OCI-LY7 (cell line): ENCODE data around the gene STXBP5. TPM values are rescaled to one million over a fixed set of nuclear protein-coding genes. Genes with fewer than 3 reads are reported as not detected.

Source experiments
- BruUV-seq: library from RNA; stranded (reverse); fragments of 400-500 nt; replicated peaks from 2 replicates; lab custom pipeline; 2021; lab: Mats Ljungman, UMichigan
- CTCF ChIA-PET: fragments of 300-600 bp; sonication (Branson Sonifier 250); formaldehyde crosslinking; loops from one replicate; lab custom pipeline; 2022; ENCODE audit warnings: antibody characterized with exemption; ENCODE audit not compliant: unreplicated experiment; lab: Charles Lee
- POLR2A ChIA-PET: fragments of 300-600 bp; sonication (Branson Sonifier 250); formaldehyde crosslinking; loops from one replicate; lab custom pipeline; 2022; ENCODE audit warnings: antibody characterized with exemption; lab: Charles Lee
- DNase-seq: peaks from one replicate; pipeline ENCODE4 v3.0.0-alpha.2; 2015; ENCODE audit warnings: low spot score
- H2AFZ ChIP-seq: fragments of 200-600 bp; sonication (generic), shearing (Covaris generic); 2 replicates; pipeline ENCODE4 v1.6.1; 2014; ENCODE audit warnings: mild to moderate bottlenecking, antibody characterized with exemption, low read length, moderate library complexity
- H3K27ac ChIP-seq: fragments of 200-600 bp; sonication (generic); 2 replicates; pipeline ENCODE4 v1.5.1; 2014; ENCODE audit warnings: mixed run types, low read depth, mild to moderate bottlenecking, moderate library complexity, low read length, inconsistent platforms; ENCODE audit not compliant: poor library complexity, severe bottlenecking
- H3K36me3 ChIP-seq: fragments of 200-600 bp; sonication (generic); 2 replicates; pipeline ENCODE4 v1.6.1; 2014; ENCODE audit warnings: mild to moderate bottlenecking, antibody characterized with exemption, low read length, moderate library complexity, mixed read lengths; ENCODE audit not compliant: insufficient read depth
- H3K4me1 ChIP-seq: fragments of 200-600 bp; sonication (generic); 2 replicates; pipeline ENCODE4 v1.5.1; 2014; ENCODE audit warnings: mild to moderate bottlenecking, low read length; ENCODE audit not compliant: insufficient read depth, poor library complexity, severe bottlenecking
- H3K4me2 ChIP-seq: fragments of 200-600 bp; sonication (generic); 2 replicates; pipeline ENCODE4 v1.6.1; 2014; ENCODE audit warnings: mild to moderate bottlenecking, low read length
- H3K4me3 ChIP-seq: fragments of 200-600 bp; sonication (generic); 2 replicates; pipeline ENCODE4 v1.5.1; 2014; ENCODE audit warnings: mild to moderate bottlenecking, low read depth, low read length; ENCODE audit not compliant: poor library complexity, severe bottlenecking
- H3K79me2 ChIP-seq: fragments of 200-600 bp; sonication (generic); 2 replicates; pipeline ENCODE4 v1.6.1; 2016; ENCODE audit warnings: low read depth, mild to moderate bottlenecking, low read length, moderate library complexity, mixed read lengths; ENCODE audit not compliant: insufficient read depth
- H3K9me2 ChIP-seq: fragments of 200-600 bp; sonication (generic); 2 replicates; pipeline ENCODE4 v1.6.1; 2016; ENCODE audit warnings: mild to moderate bottlenecking, low read length, mixed read lengths; ENCODE audit not compliant: insufficient read depth
- H3K9me3 ChIP-seq: fragments of 200-600 bp; sonication (generic); 2 replicates; pipeline ENCODE4 v1.6.1; 2014; ENCODE audit warnings: mild to moderate bottlenecking, mixed run types, low read length, mixed read lengths
- H4K20me1 ChIP-seq: fragments of 200-600 bp; sonication (generic); 2 replicates; pipeline ENCODE4 v1.6.1; 2014; ENCODE audit warnings: mild to moderate bottlenecking, antibody characterized with exemption, low read length, moderate library complexity, mixed read lengths; ENCODE audit not compliant: insufficient read depth
- CTCF ChIP-seq: fragments of 200-600 bp; sonication (generic); conservative IDR thresholded peaks from 2 replicates; pipeline ENCODE4 v1.5.1; 2014; ENCODE audit warnings: mild to moderate bottlenecking, antibody characterized with exemption, low read length, moderate library complexity, mixed read lengths
- EZH2phosphoT487 ChIP-seq: fragments of 200-600 bp; sonication (generic); IDR thresholded peaks from 2 replicates; pipeline ENCODE4 v1.6.1; 2018; ENCODE audit warnings: low read depth, borderline replicate concordance, mild to moderate bottlenecking, mixed run types, antibody characterized with exemption, low read length, moderate library complexity, mixed read lengths
- intact Hi-C: fragments of 100-400 bp; cut with micrococcal nuclease; formaldehyde crosslinking; loops from one replicate; pipeline ENCODE4 v1.10.0; 2022; ENCODE audit not compliant: unreplicated experiment
- total RNA-seq, 2 experiments: library from RNA; depleted of rRNA in 1 of 2; stranded (reverse); fragments of >200 nt in 1 of 2; shearing (Covaris generic) in 1 of 2; gene quantifications; 2 replicates each; pipeline ENCODE4 v1.2.3, GENCODE V29; 2014 to 2022

The STXBP5 gene
- total RNA-seq, 2 experiments from 2014 or later: 12.3 to 15.4 TPM

- intact Hi-C loops: no loop called here
- POLR2A ChIA-PET: interaction anchor here (0.7 kb wide), 1 partner anchor 507 kb away, joined by 3 read pairs; no protein-coding TSS in a partner anchor
These were observed 193.1 kb downstream of the STXBP5 start for GRCh38 chr6:147397306-147397705.

GRCh38 chr6:147400968-147401367, 196.8 kb downstream of the STXBP5 start:
- Histone ChIP-seq H3K4me1 (no peaks in the 10 kb centered on the region), H3K9me3 (no peaks in the 10 kb centered on the region), H3K79me2 (no peaks in the 10 kb centered on the region), H3K9me2 (no peaks in the 10 kb centered on the region; the same call in 1 of the 2 replicates), H2AFZ (no peak overlapping the region), H3K4me3 (no peak overlapping the region), H3K36me3 (no peaks in the 10 kb centered on the region), H3K27ac (no peak overlapping the region), H4K20me1 (no peaks in the 10 kb centered on the region), H3K4me2 (no peak overlapping the region)
- intact Hi-C loops: no loop called here
- no TSS peak for BruUV-seq
- ChIA-PET POLR2A (no interaction called here), CTCF (no interaction called here)
- no peak for DNase-seq
- TF ChIP-seq CTCF: no peak
- no peak for TF ChIP-seq EZH2phosphoT487

More at GRCh38 chr6:147397306-147397705, 193.1 kb downstream of the STXBP5 start:
- TF ChIP-seq CTCF (no peak), EZH2phosphoT487 (no peak)
- H3K36me3 ChIP-seq: no peaks in the 10 kb centered on the region
- H3K9me2 ChIP-seq: no peaks in the 10 kb centered on the region
- no peaks in the 10 kb centered on the region for H4K20me1 ChIP-seq
- no peaks in the 10 kb centered on the region for H3K79me2 ChIP-seq
- CTCF ChIA-PET: no interaction called here
- no peak overlapping the region for H3K4me3 ChIP-seq
- DNase-seq: no peak
- H3K27ac ChIP-seq: no peak overlapping the region
- no TSS peak for BruUV-seq
- no peak overlapping the region for H3K4me2 ChIP-seq
- H3K4me1 ChIP-seq: no peaks in the 10 kb centered on the region
- no peaks in the 10 kb centered on the region for H3K9me3 ChIP-seq
- no peak overlapping the region for H2AFZ ChIP-seq

- ChIA-PET CTCF (no interaction called here), POLR2A (no interaction called here)
- TF ChIP-seq CTCF (no peak), EZH2phosphoT487 (no peak)
- no peaks in the 10 kb centered on the region for H3K36me3 ChIP-seq
- no peaks in the 10 kb centered on the region for H3K79me2 ChIP-seq
- H3K4me3 ChIP-seq: no peak overlapping the region
- no peak overlapping the region for H2AFZ ChIP-seq
- no peaks in the 10 kb centered on the region for H3K9me3 ChIP-seq
- no peaks in the 10 kb centered on the region for H4K20me1 ChIP-seq
- BruUV-seq: no TSS peak
- no peak overlapping the region for H3K4me2 ChIP-seq
- no peaks in the 10 kb centered on the region; the same call in 1 of the 2 replicates for H3K9me2 ChIP-seq
- intact Hi-C loops: no loop called here
- no peak for DNase-seq
- H3K4me1 ChIP-seq: no peaks in the 10 kb centered on the region
- H3K27ac ChIP-seq: no peak overlapping the region
These were observed 197.6 kb downstream of the STXBP5 start for GRCh38 chr6:147401779-147402178.
